Activated CD4-positive, alpha-beta memory T cell treated with anti-CD3 and anti-CD28 coated beads, Interleukin-2, amount 10 ng/mL, durations not matched to agents 7 days and 5 days (primary cell): ENCODE data around the gene TPP2. TPM values are rescaled to one million over a fixed set of nuclear protein-coding genes. Genes with fewer than 3 reads are reported as not detected.

Source experiments
- CTCF ChIA-PET: fragments of 350-600 bp; sonication (Branson Sonifier 250); formaldehyde crosslinking; loops from one replicate; lab custom pipeline; 2021; ENCODE audit warnings: antibody characterized with exemption, inconsistent platforms; lab: Charles Lee
- POLR2A ChIA-PET: fragments of 350-600 bp; sonication (Branson Sonifier 250); formaldehyde crosslinking; loops from one replicate; lab custom pipeline; 2021; ENCODE audit warnings: antibody characterized with exemption; lab: Charles Lee
- DNase-seq: peaks from one replicate; pipeline ENCODE4 v3.0.0-alpha.2; 2020
- H3K27ac Mint-ChIP-seq: one replicate; pipeline ENCODE4 v1.8.0; 2021; ENCODE audit warnings: mild to moderate bottlenecking, mixed read lengths
- H3K27me3 Mint-ChIP-seq: one replicate; pipeline ENCODE4 v1.8.0; 2021; ENCODE audit warnings: mixed read lengths
- H3K36me3 Mint-ChIP-seq: one replicate; pipeline ENCODE4 v1.8.0; 2021; ENCODE audit warnings: low read depth, mixed read lengths
- H3K4me1 Mint-ChIP-seq: one replicate; pipeline ENCODE4 v1.8.0; 2021; ENCODE audit warnings: mixed read lengths
- H3K4me3 Mint-ChIP-seq: one replicate; pipeline ENCODE4 v1.8.0; 2021; ENCODE audit warnings: mild to moderate bottlenecking, mixed read lengths
- H3K9me3 Mint-ChIP-seq: one replicate; pipeline ENCODE4 v1.8.0; 2021; ENCODE audit warnings: mixed read lengths
- total RNA-seq, 2 experiments: library from RNA; stranded (reverse); gene quantifications; one replicate each; pipeline ENCODE4 v1.2.3, GENCODE V29; 2021

TPP2 gene
- 10 to 100 TPM; 86.2 to 96.8 TPM for total RNA-seq

DNA sequence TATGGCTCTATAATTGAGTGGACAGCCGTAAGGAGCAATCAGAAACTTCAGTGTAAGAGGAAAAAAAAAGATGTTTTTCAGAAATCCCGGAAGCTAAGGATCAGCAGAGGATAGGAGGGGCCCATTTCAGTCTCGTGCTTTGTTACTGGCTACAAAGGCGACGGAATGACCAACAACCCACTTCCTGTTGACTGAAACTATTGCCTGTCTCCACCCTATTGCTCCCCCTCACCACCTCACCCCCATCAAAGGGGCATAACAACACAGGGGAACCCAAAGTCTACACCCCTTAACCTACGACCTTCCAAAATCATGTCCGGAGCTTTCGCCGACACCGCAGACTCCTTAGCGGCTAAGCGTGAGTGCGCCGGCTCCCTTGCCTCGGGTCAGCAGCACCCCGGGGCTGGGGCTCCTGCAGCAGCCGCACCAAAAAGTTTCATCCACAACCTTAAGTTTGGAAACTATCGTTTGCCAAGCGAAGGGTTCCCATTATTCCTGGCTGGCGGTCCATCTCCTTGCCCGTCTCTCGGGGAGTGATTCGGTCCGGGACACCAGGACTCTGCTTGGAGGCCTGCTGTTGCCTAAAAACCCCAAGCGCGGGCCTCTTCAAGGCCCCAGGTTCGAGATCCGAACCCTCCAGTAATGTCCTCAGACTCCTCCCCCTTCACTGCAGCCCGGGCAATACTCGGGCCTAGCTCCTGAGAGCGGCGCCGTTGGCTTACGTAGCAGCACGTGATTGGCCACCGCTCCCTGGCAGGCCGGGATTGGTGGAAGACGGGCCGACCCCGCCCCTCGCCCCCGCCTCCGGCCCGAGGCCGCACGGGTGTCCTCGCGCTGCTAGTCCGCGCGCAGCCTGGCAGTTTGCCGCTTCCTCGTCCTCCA is at the start of gene TPP2:
Gene TPP2, plus strand, starts transcription at position 840 of the 882 bp plus-strand sequence. CDS start 53 bp downstream, outside the sequence.
- ChIA-PET POLR2A (interaction anchor here (0.5 to 8.4 kb wide), 39 partner anchors 7 to 311 kb away, joined by 3 to 342 read pairs (median 5); partner anchors contain the start of genes BIVM, ERCC5, POGLUT2 and TEX30), CTCF (interaction anchor here (0.9 to 8.9 kb wide), 10 partner anchors 9 to 254 kb away, joined by 3 to 113 read pairs (median 4); partner anchors contain the start of genes ERCC5 and TEX30)
- H3K4me3 Mint-ChIP-seq: peak within 1 kb of the TSS; percentile 97
- peak within 1 kb of the TSS; percentile 100 for H3K27ac Mint-ChIP-seq
- H3K9me3 Mint-ChIP-seq: no peaks in the 10 kb centered on the region
- H3K27me3 Mint-ChIP-seq: no peaks in the 10 kb centered on the region
- H3K4me1 Mint-ChIP-seq: peaks cover 64% of the 10 kb centered on the region
- H3K36me3 Mint-ChIP-seq: peaks cover 32% of the 10 kb centered on the region
- DNase-seq: peak; percentile 99

DNA sequence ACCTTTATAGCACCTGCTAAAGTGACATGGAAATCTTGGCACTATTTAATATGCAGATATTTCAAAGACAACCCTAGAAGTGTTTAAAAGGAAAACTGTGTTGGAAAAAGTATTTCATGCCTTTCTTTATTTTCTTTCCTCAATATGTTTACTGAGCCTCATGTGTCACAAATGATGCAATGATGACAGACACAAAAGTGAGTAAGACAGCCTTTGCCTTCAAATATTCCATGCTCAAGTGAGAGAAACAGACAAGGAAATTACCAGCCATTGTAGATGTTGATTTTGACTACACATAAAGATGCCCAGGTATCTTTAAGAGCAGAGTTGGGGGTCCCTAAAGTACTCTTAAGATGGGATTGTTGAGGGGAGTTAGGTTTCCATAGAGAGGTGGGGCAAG is 48.0 kb upstream of the TPP2 start:
- H3K36me3 Mint-ChIP-seq: no peaks in the 10 kb centered on the region

DNA sequence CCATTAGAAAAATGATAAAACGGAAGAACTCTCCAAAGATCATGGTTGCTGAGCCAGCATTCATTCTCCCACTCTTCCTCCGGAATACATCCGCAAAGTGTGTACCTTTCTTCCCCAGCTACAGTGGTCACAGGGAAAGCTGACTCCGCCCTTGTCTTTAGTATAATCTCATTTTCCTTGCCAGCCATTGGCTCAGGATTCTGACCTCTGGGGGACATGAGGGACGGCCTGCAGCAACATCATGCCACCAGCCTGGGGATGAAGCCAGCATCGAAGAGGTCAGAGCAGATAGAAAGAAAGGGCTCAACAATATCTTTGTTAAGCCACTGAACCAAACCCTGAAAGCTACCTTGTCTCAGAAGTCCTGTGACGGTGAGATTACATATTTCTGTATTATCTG is 46.3 kb upstream of the TPP2 start:
- no peak for DNase-seq
- CTCF ChIA-PET: no interaction called here
- Mint-ChIP-seq H3K9me3 (no peaks in the 10 kb centered on the region), H3K27ac (no peak overlapping the region), H3K36me3 (no peaks in the 10 kb centered on the region), H3K4me3 (no peak overlapping the region), H3K27me3 (peaks cover 16% of the 10 kb centered on the region), H3K4me1 (no peaks in the 10 kb centered on the region)
- POLR2A ChIA-PET: no interaction called here

More for the DNA sequence above, 48.0 kb upstream of the TPP2 start:
- CTCF ChIA-PET: no interaction called here
- Mint-ChIP-seq H3K27me3 (peaks cover 23% of the 10 kb centered on the region), H3K4me1 (no peaks in the 10 kb centered on the region), H3K27ac (no peak overlapping the region), H3K9me3 (no peaks in the 10 kb centered on the region), H3K4me3 (no peak overlapping the region)
- POLR2A ChIA-PET: no interaction called here
- no peak for DNase-seq

DNA sequence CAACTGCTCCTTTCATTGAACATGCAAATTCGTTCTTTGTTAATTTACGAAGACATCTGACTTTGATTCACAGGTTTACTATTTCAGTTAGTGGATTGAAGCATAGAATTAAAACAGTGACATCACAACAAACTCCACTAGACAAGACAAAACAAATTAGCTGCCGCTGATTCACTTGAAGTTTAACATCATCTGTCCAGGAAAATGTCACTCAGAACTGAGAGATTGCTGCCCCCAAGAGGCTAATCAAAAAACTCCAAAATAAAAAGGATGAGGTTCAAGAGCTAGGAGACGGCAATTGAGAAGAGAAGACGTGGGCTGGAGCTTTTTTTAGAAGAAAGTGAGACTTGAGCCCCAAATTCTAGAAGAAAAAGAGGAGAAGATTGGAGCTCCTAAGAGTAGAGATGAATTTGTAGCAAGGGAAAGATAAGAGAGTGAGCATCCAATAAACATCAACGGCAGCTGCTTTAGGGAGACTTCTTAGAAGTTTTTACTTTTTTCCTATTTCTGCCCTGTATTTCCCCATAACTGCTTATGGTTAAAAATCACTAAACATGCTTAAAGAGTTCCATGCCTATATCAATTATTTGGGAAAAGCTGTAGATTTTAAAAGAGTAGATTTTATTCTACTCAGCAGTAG is 40.8 kb upstream of the TPP2 start:
- Mint-ChIP-seq H3K27ac (no peak overlapping the region), H3K4me1 (no peaks in the 10 kb centered on the region), H3K9me3 (no peaks in the 10 kb centered on the region), H3K36me3 (no peaks in the 10 kb centered on the region), H3K4me3 (no peak overlapping the region), H3K27me3 (peaks cover 6% of the 10 kb centered on the region)
- no peak for DNase-seq
- CTCF ChIA-PET: interaction anchor here (0.6 to 2.1 kb wide), 22 partner anchors 9 to 1411 kb away, joined by 3 to 14 read pairs (median 4); no protein-coding TSS in a partner anchor
- POLR2A ChIA-PET: no interaction called here

DNA sequence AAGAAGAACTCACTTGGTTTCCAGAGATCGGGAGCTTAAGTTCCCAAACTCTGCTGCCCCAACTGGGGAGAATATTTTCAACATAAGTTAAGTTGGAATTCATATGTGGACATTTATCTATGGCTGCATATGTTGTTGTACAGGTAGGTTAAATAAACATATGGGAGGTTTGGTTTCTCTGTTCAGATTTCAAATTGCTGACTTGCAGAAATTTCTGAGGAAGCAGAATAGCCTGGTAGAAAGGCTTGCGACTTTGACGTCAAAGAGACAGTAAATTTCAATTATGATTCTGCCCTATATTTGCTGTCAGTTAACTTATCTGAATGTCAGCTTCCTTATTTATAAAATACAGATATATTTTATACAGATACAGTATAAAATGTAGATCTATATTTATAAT is 40.0 kb upstream of the TPP2 start:
- Mint-ChIP-seq H3K4me3 (no peak overlapping the region), H3K27me3 (peaks cover 6% of the 10 kb centered on the region), H3K36me3 (no peaks in the 10 kb centered on the region), H3K9me3 (no peaks in the 10 kb centered on the region), H3K4me1 (no peaks in the 10 kb centered on the region), H3K27ac (no peak overlapping the region)
- ChIA-PET POLR2A (no interaction called here), CTCF (interaction anchor here (1.2 to 2.1 kb wide), 7 partner anchors 14 to 1412 kb away, joined by 3 to 14 read pairs (median 6); no protein-coding TSS in a partner anchor)
- DNase-seq: no peak

DNA sequence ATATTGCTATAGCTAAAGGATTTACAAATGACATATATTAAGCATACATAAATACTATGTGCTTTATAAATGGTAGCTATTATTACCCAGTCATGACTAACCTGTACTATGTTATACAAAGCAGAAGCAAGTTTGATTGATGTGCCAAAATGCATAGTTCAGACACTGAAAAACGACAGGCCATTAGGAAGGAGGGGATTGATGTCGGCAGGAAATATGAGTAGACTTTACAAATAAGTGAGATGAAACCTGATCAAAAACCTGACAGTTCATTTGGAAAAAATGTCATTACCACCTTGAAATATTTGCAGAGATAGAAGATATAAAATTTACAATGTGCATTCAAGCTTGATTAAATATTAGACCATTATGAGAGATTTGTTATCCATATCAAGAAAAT is 38.8 kb upstream of the TPP2 start:
- Mint-ChIP-seq H3K27ac (no peak overlapping the region), H3K36me3 (no peaks in the 10 kb centered on the region), H3K27me3 (peaks cover 15% of the 10 kb centered on the region), H3K4me1 (no peaks in the 10 kb centered on the region), H3K4me3 (no peak overlapping the region), H3K9me3 (no peaks in the 10 kb centered on the region)
- ChIA-PET CTCF (interaction anchor here (0.5 kb wide), 1 partner anchor 1457 kb away, joined by 4 read pairs; no protein-coding TSS in a partner anchor), POLR2A (no interaction called here)
- DNase-seq: no peak

DNA sequence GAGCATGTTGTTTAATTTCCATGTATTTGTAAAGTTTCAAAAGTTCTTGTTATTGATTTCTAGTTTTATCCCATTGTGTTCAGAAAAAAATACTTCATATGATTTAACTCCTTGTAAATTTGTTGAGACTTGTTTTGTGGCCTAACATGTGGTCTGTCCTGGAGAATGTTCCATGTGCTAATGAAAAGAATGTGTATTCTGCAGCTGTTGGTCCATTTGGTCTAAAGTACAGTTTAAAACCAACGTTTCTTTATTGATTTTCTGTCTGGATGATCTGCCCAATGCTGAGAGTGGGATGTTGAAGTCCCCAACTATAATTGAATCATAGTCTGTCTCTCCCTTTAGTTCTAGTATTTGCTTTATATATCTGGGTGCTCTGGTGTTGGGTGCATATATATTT is 34.9 kb upstream of the TPP2 start:
- H3K4me1 Mint-ChIP-seq: no peaks in the 10 kb centered on the region
- peaks cover 12% of the 10 kb centered on the region for H3K27me3 Mint-ChIP-seq
- no peaks in the 10 kb centered on the region for H3K36me3 Mint-ChIP-seq
- no peak overlapping the region for H3K27ac Mint-ChIP-seq
- DNase-seq: no peak
- H3K4me3 Mint-ChIP-seq: no peak overlapping the region
- ChIA-PET CTCF (no interaction called here), POLR2A (no interaction called here)
- no peaks in the 10 kb centered on the region for H3K9me3 Mint-ChIP-seq

DNA sequence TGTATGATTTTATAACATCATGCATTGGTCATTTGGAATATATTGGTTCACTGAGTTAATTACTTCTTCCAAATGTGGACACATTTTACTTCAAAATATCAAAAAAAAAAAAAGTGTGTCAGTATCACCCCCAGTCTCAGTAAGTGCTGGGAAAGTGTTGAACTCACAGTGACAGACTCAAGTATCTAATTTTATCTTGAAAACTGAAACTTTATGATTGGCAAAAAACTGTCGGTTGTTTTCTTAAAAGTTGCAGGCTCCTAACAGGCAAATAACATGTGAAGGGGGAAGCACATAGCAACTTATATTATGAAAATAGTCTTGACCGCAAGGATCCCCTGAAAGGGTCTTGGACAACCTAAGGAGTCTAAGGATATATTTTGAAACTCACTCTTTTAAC is 33.5 kb upstream of the TPP2 start:
- ChIA-PET CTCF (no interaction called here), POLR2A (no interaction called here)
- H3K4me3 Mint-ChIP-seq: no peak overlapping the region
- H3K27me3 Mint-ChIP-seq: peaks cover 18% of the 10 kb centered on the region
- DNase-seq: no peak
- H3K36me3 Mint-ChIP-seq: no peaks in the 10 kb centered on the region
- H3K9me3 Mint-ChIP-seq: no peaks in the 10 kb centered on the region
- H3K4me1 Mint-ChIP-seq: no peaks in the 10 kb centered on the region
- no peak overlapping the region for H3K27ac Mint-ChIP-seq

DNA sequence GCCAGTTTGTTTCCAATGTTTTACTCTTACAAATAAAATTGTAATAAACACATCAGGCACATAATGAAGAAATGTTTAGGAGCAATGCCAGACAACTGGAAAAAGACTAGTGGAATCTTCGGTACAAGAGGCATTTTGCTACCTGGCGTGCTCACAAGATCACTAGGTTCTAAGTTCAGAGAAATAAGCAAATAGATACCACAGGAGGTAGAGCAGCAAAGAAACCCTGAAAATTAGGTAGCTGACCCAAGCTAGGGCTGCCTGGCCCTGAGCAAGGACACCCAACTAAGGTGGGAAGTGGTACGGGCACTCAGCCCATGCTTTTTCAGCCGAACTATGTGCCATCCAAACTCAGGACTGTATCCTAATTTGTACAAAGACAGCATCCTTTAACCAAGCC is 32.2 kb upstream of the TPP2 start:
- no peak overlapping the region for H3K4me3 Mint-ChIP-seq
- no peaks in the 10 kb centered on the region for H3K4me1 Mint-ChIP-seq
- DNase-seq: no peak
- CTCF ChIA-PET: interaction anchor here (1.1 kb wide), 1 partner anchor 9 kb away, joined by 5 read pairs; no protein-coding TSS in a partner anchor
- no peaks in the 10 kb centered on the region for H3K36me3 Mint-ChIP-seq
- no peak overlapping the region for H3K27ac Mint-ChIP-seq
- H3K27me3 Mint-ChIP-seq: peaks cover 18% of the 10 kb centered on the region
- POLR2A ChIA-PET: no interaction called here
- H3K9me3 Mint-ChIP-seq: no peaks in the 10 kb centered on the region

DNA sequence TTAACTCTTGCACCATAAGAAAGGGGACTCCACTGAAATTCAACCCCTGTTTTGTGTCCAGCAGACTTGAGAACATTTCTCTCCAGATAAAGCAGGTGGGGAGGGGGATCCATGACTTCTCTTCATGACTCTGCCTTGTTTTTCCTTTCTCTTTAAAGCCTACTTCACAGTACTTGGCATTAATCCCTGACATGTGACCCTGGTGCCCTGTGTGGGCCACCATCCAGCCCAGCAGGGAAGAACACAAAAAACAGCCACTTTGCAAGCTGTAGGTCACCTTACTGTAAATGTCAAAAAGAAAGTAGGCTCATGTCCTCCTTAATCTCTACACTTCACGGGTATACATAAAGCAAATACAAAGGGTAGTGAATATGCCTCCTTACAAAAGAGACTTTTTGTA is 30.3 kb upstream of the TPP2 start:
- Mint-ChIP-seq H3K27ac (no peak overlapping the region), H3K9me3 (no peaks in the 10 kb centered on the region), H3K4me3 (no peak overlapping the region), H3K4me1 (no peaks in the 10 kb centered on the region), H3K36me3 (no peaks in the 10 kb centered on the region), H3K27me3 (peaks cover 18% of the 10 kb centered on the region)
- ChIA-PET POLR2A (no interaction called here), CTCF (interaction anchor here (2.3 kb wide), 1 partner anchor 11 kb away, joined by 6 read pairs; no protein-coding TSS in a partner anchor)
- DNase-seq: no peak

DNA sequence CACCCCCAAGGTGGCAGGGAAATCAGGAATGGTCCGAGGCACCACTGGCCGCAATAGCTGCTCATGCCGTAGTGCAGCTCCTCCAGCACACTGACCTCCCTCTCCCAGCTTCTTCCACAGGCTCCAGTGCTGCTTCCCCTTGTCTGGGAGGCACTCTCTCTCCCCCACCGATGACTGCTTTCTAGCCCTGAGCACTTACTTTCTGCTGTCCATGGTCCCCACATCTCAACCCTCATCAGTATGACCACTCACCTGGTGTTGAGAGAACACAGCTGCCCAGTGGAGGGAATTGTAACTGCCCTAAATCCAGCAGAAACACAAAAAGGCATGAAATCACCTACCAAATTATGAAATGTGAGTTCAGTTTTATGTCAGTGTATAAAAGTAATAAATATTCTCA is 28.9 kb upstream of the TPP2 start:
- no peak for DNase-seq

DNA sequence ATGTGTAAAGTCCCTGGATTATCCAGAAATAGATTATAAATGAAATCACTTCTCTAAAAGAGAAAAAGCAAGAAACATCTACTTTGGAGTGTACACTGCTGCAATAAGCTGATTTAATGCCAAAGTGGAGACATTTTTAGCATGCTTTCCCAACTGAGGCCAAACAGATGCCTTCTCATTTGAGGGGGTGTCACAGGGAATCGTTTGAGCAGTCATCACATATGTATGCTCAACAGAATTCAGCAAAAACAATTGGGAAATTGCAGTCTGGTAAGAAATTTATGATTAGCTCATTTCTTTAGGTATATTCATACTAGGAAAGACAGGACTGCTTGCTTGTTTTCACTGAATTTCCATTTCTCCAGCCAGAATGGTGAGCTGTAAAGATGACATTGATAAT is 27.3 kb upstream of the TPP2 start:
- H3K9me3 Mint-ChIP-seq: no peaks in the 10 kb centered on the region
- no peaks in the 10 kb centered on the region for H3K36me3 Mint-ChIP-seq
- no peak overlapping the region for H3K4me3 Mint-ChIP-seq
- H3K27me3 Mint-ChIP-seq: peaks cover 29% of the 10 kb centered on the region
- CTCF ChIA-PET: interaction anchor here (1.2 to 2.1 kb wide), 3 partner anchors 9 to 15 kb away, joined by 3 to 7 read pairs (median 3); no protein-coding TSS in a partner anchor
- POLR2A ChIA-PET: no interaction called here
- no peak overlapping the region for H3K27ac Mint-ChIP-seq
- DNase-seq: no peak
- no peaks in the 10 kb centered on the region for H3K4me1 Mint-ChIP-seq

More for the DNA sequence above, 28.9 kb upstream of the TPP2 start:
- Mint-ChIP-seq H3K4me1 (no peaks in the 10 kb centered on the region), H3K27ac (no peak overlapping the region), H3K9me3 (no peaks in the 10 kb centered on the region), H3K36me3 (no peaks in the 10 kb centered on the region), H3K4me3 (no peak overlapping the region), H3K27me3 (peaks cover 16% of the 10 kb centered on the region)
- POLR2A ChIA-PET: no interaction called here
- CTCF ChIA-PET: interaction anchor here (1.2 to 2.3 kb wide), 2 partner anchors 12 to 13 kb away, joined by 3 to 6 read pairs; no protein-coding TSS in a partner anchor

DNA sequence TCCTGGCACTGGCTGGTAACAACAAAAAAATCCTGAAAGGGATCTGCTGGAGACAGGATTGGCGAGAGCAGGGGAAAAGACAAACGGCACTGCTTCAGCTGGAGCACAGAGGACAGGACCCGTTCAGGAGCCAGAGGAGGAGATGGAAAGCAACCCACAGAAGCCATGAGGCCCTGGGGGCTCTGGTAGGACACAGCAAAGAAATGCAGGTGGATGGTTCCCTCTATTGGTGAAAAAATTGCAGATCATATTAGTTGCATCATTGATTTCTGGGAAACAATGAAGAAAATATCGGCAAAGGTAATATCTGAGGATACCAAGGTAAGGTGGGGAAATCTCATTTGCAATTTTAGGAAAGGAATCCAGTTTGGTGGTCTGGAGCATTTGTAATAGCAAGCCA is 25.7 kb upstream of the TPP2 start:
- no peaks in the 10 kb centered on the region for H3K4me1 Mint-ChIP-seq
- H3K27ac Mint-ChIP-seq: no peak overlapping the region
- no peaks in the 10 kb centered on the region for H3K36me3 Mint-ChIP-seq
- H3K27me3 Mint-ChIP-seq: peaks cover 32% of the 10 kb centered on the region
- POLR2A ChIA-PET: no interaction called here
- DNase-seq: no peak
- no peaks in the 10 kb centered on the region for H3K9me3 Mint-ChIP-seq
- H3K4me3 Mint-ChIP-seq: no peak overlapping the region
- CTCF ChIA-PET: interaction anchor here (2.1 kb wide), 1 partner anchor 15 kb away, joined by 7 read pairs; no protein-coding TSS in a partner anchor
